HG03060 (cell line): Measurements from ENCODE around the gene PHF3.

Source experiments
- ATAC-seq: cut with Tn5 transposase; IDR thresholded peaks from one replicate; pipeline ENCODE4 v1.9.1; 2021; ENCODE audit warnings: low read depth, moderate number of reproducible peaks; ENCODE audit not compliant: unreplicated experiment

Gene PHF3

GRCh38 chr6:63644668-63645326 is 9.2 kb downstream of the PHF3 start:
- ATAC-seq = no peak

GRCh38 chr6:63649269-63649668 is 13.7 kb downstream of the PHF3 start:
- no peak for ATAC-seq

GRCh38 chr6:63649847-63650265 is 14.3 kb downstream of the PHF3 start:
- ATAC-seq = no peak

GRCh38 chr6:63652980-63653379 is 17.4 kb downstream of the PHF3 start:
- ATAC-seq = no peak

- ATAC-seq = no peak
Observed at GRCh38 chr6:63660757-63661156, 25.2 kb downstream of the PHF3 start.

- ATAC-seq = no peak
Observed at GRCh38 chr6:63661769-63662168, 26.2 kb downstream of the PHF3 start.

- no peak for ATAC-seq
Observed at GRCh38 chr6:63663147-63663955, 27.7 kb downstream of the PHF3 start.

- ATAC-seq = no peak
Observed at GRCh38 chr6:63663956-63664281, 28.3 kb downstream of the PHF3 start.

- no peak for ATAC-seq
Observed at GRCh38 chr6:63671098-63671754, 35.6 kb downstream of the PHF3 start.

- ATAC-seq = no peak
Observed at GRCh38 chr6:63672582-63673129, 37.1 kb downstream of the PHF3 start.

- no peak for ATAC-seq
Observed at GRCh38 chr6:63673692-63674091, 38.1 kb downstream of the PHF3 start.

- no peak for ATAC-seq
Observed at GRCh38 chr6:63674635-63675034, 39.0 kb downstream of the PHF3 start.

GRCh38 chr6:63675138-63675537 is 39.5 kb downstream of the PHF3 start:
- ATAC-seq = no peak

GRCh38 chr6:63676412-63677114 is 41.0 kb downstream of the PHF3 start:
- ATAC-seq = no peak

GRCh38 chr6:63677282-63677681 is 41.7 kb downstream of the PHF3 start:
- no peak for ATAC-seq

GRCh38 chr6:63683071-63683603 is 47.5 kb downstream of the PHF3 start:
- ATAC-seq = no peak

- ATAC-seq = peak; percentile 76
Observed at GRCh38 chr6:63685446-63686379, 50.1 kb downstream of the PHF3 start.

- no peak for ATAC-seq
Observed at GRCh38 chr6:63689421-63689820, 53.8 kb downstream of the PHF3 start.

GRCh38 chr6:63690221-63690620 is 54.6 kb downstream of the PHF3 start:
- no peak for ATAC-seq
